Gastroesophageal sphincter (tissue), 4 donors: ENCODE measurements around the gene IPO4. TPM values are rescaled to one million over a fixed set of nuclear protein-coding genes. Genes with fewer than 3 reads are reported as not detected.

ENCODE experiments used
- ATAC-seq: fragments of 150-250 bp; one replicate; pipeline ENCODE4 v1.9.1; 2016; ENCODE audit warnings: mild to moderate bottlenecking, moderate library complexity
- H3K27ac ChIP-seq, 4 donors: fragments of 200-600 bp; sonication (generic) in 3 of 4; 1 replicate in 3 of 4; 2 replicates in 1 of 4; pipeline ENCODE4 v1.5.1; 2016 to 2019
- H3K27me3 ChIP-seq: fragments of 200-600 bp; sonication (generic); one replicate; pipeline ENCODE4 v1.5.1; 2019
- H3K36me3 ChIP-seq, 2 donors: fragments of 200-600 bp; sonication (generic); one replicate each; pipeline ENCODE4 v1.5.1; 2019; ENCODE audit warnings: control low read depth in 1 of 2
- H3K4me1 ChIP-seq, 3 donors: fragments of 200-600 bp; sonication (generic); 1 replicate in 2 of 3; 2 replicates in 1 of 3; pipeline ENCODE4 v1.5.1; 2016 to 2019; ENCODE audit warnings: control low read depth in 2 of 3
- H3K4me3 ChIP-seq, 2 donors: fragments of 200-600 bp; sonication (generic); one replicate each; pipeline ENCODE4 v1.5.1; 2019; ENCODE audit warnings: mild to moderate bottlenecking in 1 of 2, moderate library complexity in 1 of 2
- H3K9me3 ChIP-seq, 3 donors: fragments of 200-600 bp; sonication (generic); one replicate each; pipeline ENCODE4 v1.5.1; 2017 to 2019; ENCODE audit warnings: control low read depth in 2 of 3
- EP300 ChIP-seq: sonication (generic); formaldehyde crosslinking; IDR thresholded peaks from one replicate; pipeline ENCODE4 v1.6.1; 2017; ENCODE audit warnings: antibody characterized with exemption, mild to moderate bottlenecking
- POLR2A ChIP-seq, 2 donors: fragments of 450-650 bp; IDR thresholded peaks; one replicate each; pipeline ENCODE4 v1.6.1; 2017; ENCODE audit warnings: antibody characterized with exemption in 2 of 2, mild to moderate bottlenecking in 2 of 2, moderate library complexity in 1 of 2
- POLR2AphosphoS5 ChIP-seq: sonication (generic); formaldehyde crosslinking; IDR thresholded peaks from one replicate; pipeline ENCODE4 v1.6.1; 2017; ENCODE audit warnings: antibody characterized with exemption
- WGBS, 2 donors: methylation state at CpG; one replicate each; pipeline ENCODE4 v1.1.5; 2018; ENCODE audit warnings: low coverage in 1 of 2; 5-methylcytosine and 5-hydroxymethylcytosine counted together
- total RNA-seq, 4 donors: library from RNA; depleted of rRNA; stranded (reverse); fragments of >200 nt; gene quantifications; one replicate each; pipeline ENCODE4 v1.1.0, GENCODE V29; 2016
- TF ChIP-seq, protein P1 (sequence below), 4 experiments: fragments of 200-600 bp in 2 of 4; fragments of 450-650 bp in 2 of 4; sonication (generic) in 1 of 4; IDR thresholded peaks; one replicate each; pipeline ENCODE4 v1.5.1; 2017 to 2019; ENCODE audit warnings: antibody characterized with exemption in 4 of 4, mild to moderate bottlenecking in 2 of 4, moderate library complexity in 2 of 4

Gene IPO4
- total RNA-seq, 4 donors from 2014 or later = 16.8 to 31.6 (median 27.0) TPM

DNA sequence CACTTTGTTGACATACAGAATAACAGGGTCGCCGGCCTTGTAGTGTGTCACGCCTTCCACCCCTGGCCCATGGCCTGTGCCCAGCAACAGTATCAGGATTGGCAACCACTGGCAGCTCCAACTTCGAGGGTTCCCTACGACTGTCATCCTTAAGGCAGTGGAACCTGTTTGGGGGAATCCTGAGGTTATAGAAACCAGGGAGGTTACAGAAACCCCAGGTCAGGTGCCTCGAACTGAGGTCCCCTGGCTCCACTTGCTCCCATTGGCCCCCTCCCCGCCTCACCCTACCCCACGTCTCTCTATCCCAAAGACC is 6.2 kb upstream of the IPO4 start:
- Histone ChIP-seq H3K27me3 (no peaks in the 10 kb centered on the region), H3K36me3 (peaks cover 0 to 50% of the 10 kb centered on the region in 2 donors), H3K4me3 (peak overlapping the region; percentile 82 to 83), H3K27ac (peak overlapping the region; percentile 85 to 99 (median 96)), H3K9me3 (no peaks in the 10 kb centered on the region), H3K4me1 (peaks cover 4 to 51% (median 16%) of the 10 kb centered on the region in 3 donors)
- ATAC-seq = no peak
- TF ChIP-seq EP300 (no peak), POLR2AphosphoS5 (no peak), POLR2A (IDR thresholded peaks at IDR 0.05) (no peak)
- TF ChIP-seq, protein P1, sequence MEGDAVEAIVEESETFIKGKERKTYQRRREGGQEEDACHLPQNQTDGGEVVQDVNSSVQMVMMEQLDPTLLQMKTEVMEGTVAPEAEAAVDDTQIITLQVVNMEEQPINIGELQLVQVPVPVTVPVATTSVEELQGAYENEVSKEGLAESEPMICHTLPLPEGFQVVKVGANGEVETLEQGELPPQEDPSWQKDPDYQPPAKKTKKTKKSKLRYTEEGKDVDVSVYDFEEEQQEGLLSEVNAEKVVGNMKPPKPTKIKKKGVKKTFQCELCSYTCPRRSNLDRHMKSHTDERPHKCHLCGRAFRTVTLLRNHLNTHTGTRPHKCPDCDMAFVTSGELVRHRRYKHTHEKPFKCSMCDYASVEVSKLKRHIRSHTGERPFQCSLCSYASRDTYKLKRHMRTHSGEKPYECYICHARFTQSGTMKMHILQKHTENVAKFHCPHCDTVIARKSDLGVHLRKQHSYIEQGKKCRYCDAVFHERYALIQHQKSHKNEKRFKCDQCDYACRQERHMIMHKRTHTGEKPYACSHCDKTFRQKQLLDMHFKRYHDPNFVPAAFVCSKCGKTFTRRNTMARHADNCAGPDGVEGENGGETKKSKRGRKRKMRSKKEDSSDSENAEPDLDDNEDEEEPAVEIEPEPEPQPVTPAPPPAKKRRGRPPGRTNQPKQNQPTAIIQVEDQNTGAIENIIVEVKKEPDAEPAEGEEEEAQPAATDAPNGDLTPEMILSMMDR (IDR thresholded peaks at IDR 0.05) = no peak
- WGBS, 2 donors = 41 to 80% methylated on average over 1 to 3 of the region's 8 CpGs

DNA sequence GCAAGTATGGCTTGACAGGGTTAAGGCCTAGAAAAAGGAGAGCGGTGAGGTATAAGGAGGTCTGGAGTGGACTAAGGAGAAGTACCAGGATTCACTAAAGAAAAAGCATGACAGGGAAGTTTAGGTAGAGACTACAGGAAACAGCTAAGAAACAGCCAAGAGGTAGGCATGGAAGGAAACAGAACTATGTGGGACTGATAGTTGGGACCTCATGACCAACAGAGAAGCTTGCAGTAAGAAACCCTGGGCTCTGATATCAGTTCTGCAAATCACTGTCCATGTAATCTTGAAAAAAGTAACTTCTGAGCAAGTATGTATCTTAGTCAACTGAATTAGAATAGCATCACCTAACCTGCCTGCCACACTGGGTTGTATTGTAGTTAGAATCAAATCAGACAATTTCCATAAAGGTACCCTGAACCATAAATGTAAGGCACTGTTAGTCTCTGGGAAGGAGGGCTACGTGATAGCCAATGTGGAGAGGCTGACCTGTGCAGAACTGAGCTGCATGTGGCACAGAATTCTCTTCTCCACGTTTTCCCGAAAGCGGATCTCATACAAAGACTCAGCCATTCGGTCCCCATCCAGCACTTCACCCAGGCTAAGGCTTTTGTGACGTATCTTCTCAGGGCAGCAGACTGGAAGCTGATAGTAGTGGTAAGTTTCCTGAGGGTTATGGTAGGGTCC is 5.7 kb upstream of the IPO4 start:
- Histone ChIP-seq H3K4me1 (peaks cover 4 to 51% (median 16%) of the 10 kb centered on the region in 3 donors), H3K27me3 (no peaks in the 10 kb centered on the region), H3K27ac (peak overlapping the region in 3 of 4 donors; percentile 96 to 99 (median 96)), H3K4me3 (peak overlapping the region; percentile 82 to 83), H3K9me3 (no peaks in the 10 kb centered on the region), H3K36me3 (peaks cover 0 to 45% of the 10 kb centered on the region in 2 donors)
- no peak for TF ChIP-seq POLR2AphosphoS5
- ATAC-seq = no peak
- WGBS, 2 donors = 73% methylated on average over 6 to 7 of the region's 7 CpGs

DNA sequence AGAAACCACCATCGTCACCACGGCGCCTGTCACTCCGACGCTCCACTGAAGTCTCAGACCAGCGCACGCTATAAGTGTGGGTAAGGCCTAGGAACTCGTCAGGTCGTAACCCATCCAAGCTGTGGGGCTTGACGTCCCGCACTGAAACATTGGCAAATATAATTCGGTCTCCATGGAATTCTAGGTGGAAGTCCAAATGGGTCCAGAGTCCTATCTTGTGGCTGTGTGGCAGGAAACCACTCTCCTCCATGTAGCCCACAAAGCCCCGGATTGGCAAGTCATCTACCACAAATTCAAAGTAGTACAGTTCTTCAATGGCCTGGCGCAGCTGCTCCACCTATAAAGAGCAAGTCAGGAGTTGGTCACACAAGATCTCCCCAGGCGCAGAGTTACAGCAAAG is 4.3 kb upstream of the IPO4 start:
- Histone ChIP-seq H3K9me3 (no peaks in the 10 kb centered on the region), H3K4me1 (peaks cover 4 to 50% (median 19%) of the 10 kb centered on the region in 3 donors), H3K27ac (no peak overlapping the region), H3K36me3 (peaks cover 0 to 41% of the 10 kb centered on the region in 2 donors), H3K4me3 (no peak overlapping the region), H3K27me3 (no peaks in the 10 kb centered on the region)
- 90 to 95% methylated on average over 2 to 14 of the region's 15 CpGs for WGBS, 2 donors
- no peak for ATAC-seq
- TF ChIP-seq POLR2A (IDR thresholded peaks at IDR 0.05) (no peak), POLR2AphosphoS5 (no peak), EP300 (no peak)
- TF ChIP-seq, protein P1 (IDR thresholded peaks at IDR 0.05) = no peak

DNA sequence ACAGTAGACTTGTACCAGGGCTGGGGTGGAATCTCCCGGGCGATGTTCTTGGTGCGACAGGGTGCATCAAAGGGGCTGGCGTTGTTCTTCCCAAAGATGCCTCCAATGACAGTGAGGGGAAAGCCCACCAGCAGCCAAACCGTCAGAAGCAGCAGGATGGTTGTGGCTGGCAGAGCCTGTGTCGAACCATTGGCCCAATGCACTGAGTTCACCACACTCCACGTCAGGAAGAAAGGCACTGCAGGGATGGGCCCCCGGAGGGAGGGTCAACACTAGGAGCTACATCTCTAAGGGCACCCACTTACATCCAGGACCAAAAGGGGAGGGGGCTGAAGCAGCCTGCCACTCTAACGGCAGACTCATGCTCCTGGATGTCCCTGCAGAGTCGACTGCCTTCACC is 1.8 kb upstream of the IPO4 start:
- WGBS, 2 donors = 85 to 88% methylated on average over 5 to 8 of the region's 10 CpGs
- ATAC-seq = no peak
- TF ChIP-seq, protein P1 (IDR thresholded peaks at IDR 0.05) = no peak
- TF ChIP-seq EP300 = no peak
- TF ChIP-seq POLR2A (IDR thresholded peaks at IDR 0.05) = no peak
- TF ChIP-seq POLR2AphosphoS5 = no peak
- Histone ChIP-seq H3K27ac (no peak overlapping the region), H3K4me1 (peaks cover 0 to 41% (median 19%) of the 10 kb centered on the region in 3 donors), H3K27me3 (no peaks in the 10 kb centered on the region), H3K4me3 (no peak overlapping the region), H3K36me3 (peaks cover 0 to 56% of the 10 kb centered on the region in 2 donors), H3K9me3 (no peaks in the 10 kb centered on the region)

DNA sequence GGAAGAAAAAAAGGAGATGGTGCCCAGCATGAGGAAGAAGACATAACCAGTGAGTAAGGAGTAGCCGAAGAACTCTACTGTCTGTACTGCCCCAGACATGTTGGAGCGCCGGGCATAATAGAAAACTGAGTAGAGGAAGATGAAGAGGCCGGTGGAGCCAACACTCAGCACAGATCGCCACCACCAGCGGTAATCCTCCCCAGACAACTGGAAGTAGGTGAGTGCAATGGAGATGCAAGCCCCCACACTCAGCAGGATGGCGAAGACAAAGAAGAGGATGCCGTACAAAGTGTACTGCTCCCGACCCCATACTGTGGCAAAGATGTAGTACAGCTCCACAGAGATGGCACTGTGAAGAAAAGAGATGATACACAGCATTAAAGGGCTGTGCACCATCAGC is 844 bp upstream of the IPO4 start:
- H3K27me3 ChIP-seq = no peaks in the 10 kb centered on the region
- WGBS, 2 donors = 82 to 93% methylated on average over 3 to 8 of the region's 9 CpGs
- peaks cover 0 to 66% of the 10 kb centered on the region in 2 donors for H3K36me3 ChIP-seq
- TF ChIP-seq, protein P1 (IDR thresholded peaks at IDR 0.05) = no peak
- TF ChIP-seq POLR2AphosphoS5 = no peak
- TF ChIP-seq POLR2A (IDR thresholded peaks at IDR 0.05) = no peak
- TF ChIP-seq EP300 = no peak
- H3K27ac ChIP-seq = peak overlapping the region in 3 of 4 donors; percentile 72 to 83 (median 81)
- no peak for ATAC-seq
- no peaks in the 10 kb centered on the region for H3K9me3 ChIP-seq
- no peak overlapping the region for H3K4me3 ChIP-seq
- H3K4me1 ChIP-seq = peaks cover 0 to 35% (median 14%) of the 10 kb centered on the region in 3 donors
